HG03521 (cell line): Measurements from ENCODE around the gene STAT5B.

ENCODE experiments used
- ATAC-seq: cut with Tn5 transposase; IDR thresholded peaks from one replicate; pipeline ENCODE4 v1.9.1; 2021; ENCODE audit warnings: mild to moderate bottlenecking, moderate library complexity; ENCODE audit not compliant: unreplicated experiment

STAT5B gene

DNA sequence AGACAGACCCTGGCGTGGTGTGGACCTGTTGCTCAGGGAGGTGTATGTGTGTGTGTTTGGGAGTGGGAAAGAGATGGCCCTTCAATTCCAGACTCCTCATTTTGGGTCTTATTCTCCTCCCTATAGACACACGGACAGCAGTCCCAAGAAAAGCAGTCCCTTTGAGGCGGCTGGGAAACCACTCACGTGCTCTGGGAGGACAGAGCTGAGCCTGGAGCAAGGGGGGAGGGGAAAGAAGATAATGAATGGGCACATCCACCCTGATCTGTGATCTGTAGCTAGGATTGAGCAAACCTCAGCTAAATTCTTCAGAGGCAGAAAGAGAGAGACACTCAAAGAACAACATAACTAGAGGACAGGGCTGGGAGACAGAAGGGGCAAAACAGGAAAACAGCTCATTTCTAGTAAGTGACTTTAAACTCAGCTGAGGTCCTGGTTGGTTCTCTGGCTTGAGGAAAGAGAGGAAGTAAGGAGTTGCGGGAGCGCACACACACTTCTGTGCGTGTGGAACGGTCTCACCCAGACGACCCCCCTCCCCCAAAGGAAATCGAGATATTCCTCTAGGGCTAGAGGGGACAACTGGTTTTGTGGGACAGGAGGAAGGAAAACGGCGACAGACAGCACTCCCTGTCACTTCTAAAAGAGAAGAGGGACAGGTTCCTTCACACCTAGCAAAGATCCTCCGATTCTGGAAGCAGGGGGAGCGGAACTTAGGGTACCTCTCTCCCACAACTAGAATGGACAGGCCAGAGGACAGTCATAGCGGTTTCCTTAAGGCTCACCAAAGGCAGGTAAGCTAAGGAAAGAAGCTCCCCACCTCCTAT, 122.1 kb downstream of the STAT5B start:
- no peak for ATAC-seq
